Pancreas (tissue), 10 donors: ENCODE results near the gene PDE3B. TPM values are rescaled to one million over a fixed set of nuclear protein-coding genes. Genes with fewer than 3 reads are reported as not detected.
"Not testable (repeated sequence)": the region's sequence is repeated elsewhere in the genome, so short reads cannot be mapped to it uniquely, and the experiment has no call there.

Experiments used
- ATAC-seq, 4 donors: fragments of 200-7000 bp; cut with Tn5 transposase; one replicate each; pipeline versions ENCODE4 v1.8.0 to v1.9.1; 2020; ENCODE audit warnings: mild to moderate bottlenecking in 4 of 4, moderate library complexity in 4 of 4
- DNase-seq, 6 donors: peaks; one replicate each; pipeline ENCODE4 v3.0.0-alpha.2; 2020
- FAIRE-seq: peaks from 2 replicates; lab custom pipeline; 2012; peaks lifted over from hg19 to GRCh38; lab: Jason Lieb, UNC
- H3K27ac ChIP-seq, 4 donors: fragments of 200-600 bp; sonication (generic); 1 replicate in 3 of 4; 2 replicates in 1 of 4; pipeline versions ENCODE4 v1.5.0 to v1.8.0; 2020
- H3K27me3 ChIP-seq, 4 donors: fragments of 200-600 bp; one replicate each; pipeline ENCODE4 v1.8.0; 2021
- H3K36me3 ChIP-seq, 3 donors: fragments of 200-600 bp; sonication (generic) in 1 of 3; one replicate each; pipeline versions ENCODE4 v1.5.0 to v1.8.0; 2020 to 2021
- H3K4me1 ChIP-seq, 3 donors: fragments of 200-600 bp; one replicate each; pipeline ENCODE4 v1.8.0; 2021
- H3K4me3 ChIP-seq, 4 donors: fragments of 200-600 bp; sonication (generic) in 2 of 4; one replicate each; pipeline versions ENCODE4 v1.5.0 to v1.8.0; 2020 to 2021
- H3K9me3 ChIP-seq, 4 donors: fragments of 200-600 bp; one replicate each; pipeline ENCODE4 v1.8.0; 2021
- WGBS, 2 donors: extraction: QIAGEN DNeasy Blood & Tissue Kit; methylation state at CpG; one replicate each; pipeline ENCODE4 v1.1.7; 2013; 5-methylcytosine and 5-hydroxymethylcytosine counted together
- intact Hi-C, 3 donors: fragments of 100-400 bp; cut with DNase I; formaldehyde crosslinking; loops; one replicate each; pipeline versions ENCODE4 v1.11.1 to v1.14.2; 2022
- polyA plus RNA-seq, 2 donors: library from polyadenylated mRNA; stranded (reverse); fragments of 200-250 nt; gene quantifications; one replicate each; pipeline ENCODE4 v1.2.3, GENCODE V29; 2013
- total RNA-seq, 6 donors: library from RNA; stranded (reverse); fragmentation: NEBNext Ultra II Directional in 4 of 6; extraction: Animal tissue kit (Norgen Biotek cat#: 25700) in 4 of 6; gene quantifications; one replicate each; pipeline versions ENCODE4 v1.2.1 to v1.2.4, GENCODE V29; 2021 to 2023
- TF ChIP-seq, protein P1 (sequence below), 4 donors: fragments of 200-600 bp; sonication (generic) in 3 of 4; IDR thresholded peaks; one replicate each; pipeline versions ENCODE4 v1.5.0 to v1.8.0; 2021; ENCODE audit warnings: antibody characterized with exemption in 4 of 4
- donor health status: healthy with polysubstance abuse.
- donor health status: DM: no; HTN: no; CAD: no; lungs with moderate emphysema.
- donor health status: DM: no; HTN: no; CAD: no.
- donor health status: control.
- donor health status: control.
- donor health status: Bipolar disorder and iron deficiency.
- donor health status: DM: yes; HTN: yes; CAD: no.
- donor health status: DM: no; HTN: no; CAD: no.
- donor health status: DM: no; HTN: no; CAD: no.
- donor health status: DM: yes; HTN: yes; CAD: no.

PDE3B gene
- total and polyA plus RNA-seq, 8 donors = 5.1 to 14.1 (median 9.6) TPM

DNA sequence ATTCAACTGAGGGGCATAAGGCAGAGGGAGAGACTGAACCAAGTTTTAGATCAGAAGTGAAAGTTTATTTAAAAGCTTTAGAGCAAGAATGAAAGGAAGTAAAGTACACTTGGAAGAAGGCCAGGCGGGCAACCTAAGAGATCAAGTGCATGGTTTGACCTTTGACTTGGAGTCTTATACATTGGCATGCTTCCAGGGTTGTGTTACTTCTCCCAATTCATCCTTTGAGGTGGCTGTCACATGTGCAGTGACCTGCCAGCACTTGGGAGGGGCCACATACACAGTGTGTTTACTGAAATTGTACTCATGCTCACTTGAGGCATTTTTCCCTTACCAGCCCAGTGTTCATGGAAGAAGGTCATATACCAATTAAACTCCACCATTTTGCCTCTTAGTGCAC lies 218.1 kb downstream of the PDE3B start:
- Histone ChIP-seq H3K27me3 (no peaks in the 10 kb centered on the region), H3K9me3 (no peaks in the 10 kb centered on the region), H3K36me3 (no peaks in the 10 kb centered on the region), H3K4me3 (no peak overlapping the region), H3K4me1 (no peaks in the 10 kb centered on the region), H3K27ac (no peak overlapping the region)
- intact Hi-C loops = no loop called here
- FAIRE-seq (no peak), ATAC-seq (peak in 1 of 4 donors; percentile 31), DNase-seq (no peak)
- WGBS, 2 donors = 97 to 100% methylated on average over 1 of the region's 1 CpG
- TF ChIP-seq, protein P1, sequence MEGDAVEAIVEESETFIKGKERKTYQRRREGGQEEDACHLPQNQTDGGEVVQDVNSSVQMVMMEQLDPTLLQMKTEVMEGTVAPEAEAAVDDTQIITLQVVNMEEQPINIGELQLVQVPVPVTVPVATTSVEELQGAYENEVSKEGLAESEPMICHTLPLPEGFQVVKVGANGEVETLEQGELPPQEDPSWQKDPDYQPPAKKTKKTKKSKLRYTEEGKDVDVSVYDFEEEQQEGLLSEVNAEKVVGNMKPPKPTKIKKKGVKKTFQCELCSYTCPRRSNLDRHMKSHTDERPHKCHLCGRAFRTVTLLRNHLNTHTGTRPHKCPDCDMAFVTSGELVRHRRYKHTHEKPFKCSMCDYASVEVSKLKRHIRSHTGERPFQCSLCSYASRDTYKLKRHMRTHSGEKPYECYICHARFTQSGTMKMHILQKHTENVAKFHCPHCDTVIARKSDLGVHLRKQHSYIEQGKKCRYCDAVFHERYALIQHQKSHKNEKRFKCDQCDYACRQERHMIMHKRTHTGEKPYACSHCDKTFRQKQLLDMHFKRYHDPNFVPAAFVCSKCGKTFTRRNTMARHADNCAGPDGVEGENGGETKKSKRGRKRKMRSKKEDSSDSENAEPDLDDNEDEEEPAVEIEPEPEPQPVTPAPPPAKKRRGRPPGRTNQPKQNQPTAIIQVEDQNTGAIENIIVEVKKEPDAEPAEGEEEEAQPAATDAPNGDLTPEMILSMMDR (IDR thresholded peaks at IDR 0.05) = no peak

DNA sequence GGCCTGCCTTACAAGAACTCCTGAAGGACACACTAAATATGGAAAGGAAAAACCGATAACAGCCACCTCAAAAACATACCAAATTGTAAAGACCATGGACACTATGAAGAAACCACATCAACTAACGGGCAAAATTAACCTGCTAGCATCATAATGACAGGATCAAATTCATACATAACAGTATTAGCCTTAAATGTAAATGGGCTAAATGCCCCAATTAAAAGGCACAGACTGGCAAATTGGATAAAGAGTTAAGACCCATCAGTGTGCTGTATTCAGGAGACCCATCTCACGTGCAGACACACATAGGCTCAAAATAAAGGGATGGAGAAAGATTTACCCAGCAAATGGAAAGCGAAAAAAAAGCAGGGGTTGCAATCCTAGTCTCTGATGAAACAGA lies 220.2 kb downstream of the PDE3B start:
- ATAC-seq, H3K36me3 ChIP-seq, H3K27ac ChIP-seq, intact Hi-C loops, DNase-seq, H3K27me3 ChIP-seq, H3K4me3 ChIP-seq, H3K9me3 ChIP-seq, H3K4me1 ChIP-seq, FAIRE-seq: not testable (repeated sequence)
- 98 to 99% methylated on average over 4 of the region's 4 CpGs for WGBS, 2 donors

DNA sequence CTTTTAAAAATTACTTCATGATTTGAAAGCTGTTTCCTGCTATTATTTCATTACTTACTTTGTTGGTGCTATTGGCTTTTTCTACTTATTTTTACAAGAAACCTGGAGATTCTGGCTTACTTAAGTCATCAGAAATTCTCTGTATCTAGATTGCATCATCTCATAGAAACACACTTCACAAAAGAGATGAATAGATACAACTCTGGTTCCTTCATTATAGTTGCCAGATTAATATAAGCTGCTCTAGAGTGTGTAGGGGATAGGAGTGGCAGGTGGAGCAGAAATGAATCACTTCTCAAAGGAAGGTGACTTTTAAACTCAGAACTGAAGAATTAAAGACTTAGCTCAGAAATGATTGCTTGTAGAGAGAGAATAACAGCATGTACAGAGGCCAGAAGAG lies 228.4 kb downstream of the PDE3B start:
- H3K4me3 ChIP-seq = no peak overlapping the region
- intact Hi-C loops = no loop called here
- H3K9me3 ChIP-seq = no peaks in the 10 kb centered on the region
- no peaks in the 10 kb centered on the region for H3K36me3 ChIP-seq
- FAIRE-seq (no peak), ATAC-seq (no peak), DNase-seq (no peak)
- TF ChIP-seq, protein P1 (IDR thresholded peaks at IDR 0.05) = no peak
- H3K27ac ChIP-seq = no peak overlapping the region
- H3K27me3 ChIP-seq = no peaks in the 10 kb centered on the region
- H3K4me1 ChIP-seq = no peaks in the 10 kb centered on the region

DNA sequence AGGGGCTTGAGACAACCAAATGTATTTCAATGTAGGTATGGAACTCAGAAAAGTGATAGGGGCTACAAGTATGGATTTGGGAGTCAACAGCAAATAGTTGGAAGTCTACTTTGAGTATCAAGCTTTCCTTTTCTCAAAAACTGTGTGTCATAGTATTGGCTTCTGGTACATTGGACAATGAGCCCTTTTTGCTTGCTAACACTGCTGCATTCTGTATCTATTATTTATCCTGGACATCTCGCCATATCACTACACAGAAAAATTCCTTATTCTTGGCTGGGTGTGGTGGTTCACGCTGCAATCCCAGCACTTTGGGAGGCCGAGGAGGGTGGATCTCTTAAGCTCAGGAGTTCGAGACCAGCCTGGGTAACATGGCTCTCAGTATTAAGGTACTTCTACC lies 230.0 kb downstream of the PDE3B start:
- TF ChIP-seq, protein P1 (IDR thresholded peaks at IDR 0.05) = no peak
- ATAC-seq (no peak), FAIRE-seq (no peak), DNase-seq (no peak)
- H3K27ac ChIP-seq = no peak overlapping the region
- H3K9me3 ChIP-seq = no peaks in the 10 kb centered on the region
- peaks cover 0 to 8% (median 0%) of the 10 kb centered on the region in 3 donors for H3K36me3 ChIP-seq
- H3K27me3 ChIP-seq = no peaks in the 10 kb centered on the region
- no peak overlapping the region for H3K4me3 ChIP-seq
- intact Hi-C loops = no loop called here
- no peaks in the 10 kb centered on the region for H3K4me1 ChIP-seq
- WGBS, 2 donors = 94 to 95% methylated on average over 4 of the region's 4 CpGs

DNA sequence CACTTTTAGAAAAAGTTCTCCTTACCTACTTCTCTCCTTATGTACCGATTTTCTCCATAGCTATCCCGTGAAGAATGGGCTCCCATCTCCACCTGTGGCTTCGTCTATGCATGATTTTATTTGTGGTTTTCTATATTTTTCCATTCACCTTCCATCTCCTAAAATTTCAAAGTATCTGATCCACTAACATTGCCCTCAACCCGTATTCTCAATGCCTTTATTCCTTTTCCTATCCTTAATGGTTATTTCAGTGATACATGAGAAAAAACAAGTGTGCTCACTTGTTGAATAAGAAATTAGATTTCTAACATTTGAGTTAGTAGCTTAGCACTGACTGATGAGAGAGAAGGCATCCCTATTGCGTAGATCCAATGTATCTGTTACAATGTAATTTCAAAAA lies 231.6 kb downstream of the PDE3B start:
- H3K27ac ChIP-seq = no peak overlapping the region
- peaks cover 0 to 8% (median 0%) of the 10 kb centered on the region in 3 donors for H3K36me3 ChIP-seq
- no peaks in the 10 kb centered on the region for H3K4me1 ChIP-seq
- no peak overlapping the region for H3K4me3 ChIP-seq
- no peaks in the 10 kb centered on the region for H3K9me3 ChIP-seq
- no peak for FAIRE-seq
- WGBS, 2 donors = 96 to 98% methylated on average over 5 of the region's 5 CpGs
- no peak for DNase-seq
- ATAC-seq = no peak
- no peaks in the 10 kb centered on the region for H3K27me3 ChIP-seq
- TF ChIP-seq, protein P1 (IDR thresholded peaks at IDR 0.05) = no peak
- intact Hi-C loops = no loop called here
